Loucy (cell line): ENCODE results near the gene TMPRSS7.

Experiments used
- H2AFZ ChIP-seq: fragments of 200-600 bp; sonication (generic); 2 replicates; pipeline ENCODE4 v1.6.0; 2016; ENCODE audit warnings: antibody characterized with exemption, mild to moderate bottlenecking, low read length, moderate library complexity
- H3F3A ChIP-seq: fragments of 200-600 bp; 2 replicates; pipeline ENCODE4 v1.6.0; 2016; ENCODE audit warnings: antibody characterized with exemption, low read depth, mild to moderate bottlenecking
- H3K27me3 ChIP-seq: fragments of 200-600 bp; sonication (generic); 2 replicates; pipeline ENCODE4 v1.6.1; 2014; ENCODE audit warnings: low read length, mild to moderate bottlenecking; ENCODE audit not compliant: insufficient read depth, poor library complexity, severe bottlenecking
- H3K36me3 ChIP-seq: fragments of 200-600 bp; sonication (generic); 2 replicates; pipeline ENCODE4 v1.6.1; 2016; ENCODE audit warnings: low read length; ENCODE audit not compliant: insufficient read depth
- H3K4me1 ChIP-seq: fragments of 200-600 bp; sonication (generic); 2 replicates; pipeline ENCODE4 v1.5.1; 2014; ENCODE audit warnings: low read length, mild to moderate bottlenecking; ENCODE audit not compliant: insufficient read depth, poor library complexity, severe bottlenecking
- H3K4me2 ChIP-seq: fragments of 200-600 bp; sonication (generic); 2 replicates; pipeline ENCODE4 v1.6.0; 2014; ENCODE audit warnings: antibody characterized with exemption, low read length, low read depth, mild to moderate bottlenecking; ENCODE audit not compliant: poor library complexity, severe bottlenecking
- H3K4me3 ChIP-seq: fragments of 200-600 bp; sonication (generic); 2 replicates; pipeline ENCODE4 v1.5.1; 2014; ENCODE audit warnings: low read length, mild to moderate bottlenecking, mixed read lengths; ENCODE audit not compliant: poor library complexity, severe bottlenecking
- H3K79me2 ChIP-seq: fragments of 200-600 bp; sonication (generic); 2 replicates; pipeline ENCODE4 v1.6.1; 2014; ENCODE audit warnings: low read length; ENCODE audit not compliant: insufficient read depth
- H3K9ac ChIP-seq: fragments of 200-600 bp; sonication (generic); 2 replicates; pipeline ENCODE4 v1.6.0; 2014; ENCODE audit warnings: mild to moderate bottlenecking, low read depth, low read length, moderate library complexity; ENCODE audit not compliant: poor library complexity, severe bottlenecking
- H3K9me2 ChIP-seq: fragments of 200-600 bp; sonication (generic); replicated peaks from 2 replicates; pipeline ENCODE4 v1.6.1; 2016; ENCODE audit warnings: low read depth, low read length, mixed read lengths
- H3K9me3 ChIP-seq: fragments of 200-600 bp; sonication (generic); 2 replicates; pipeline ENCODE4 v1.6.1; 2014; ENCODE audit warnings: mild to moderate bottlenecking, antibody characterized with exemption, low read length, low read depth; ENCODE audit not compliant: insufficient read depth
- H4K20me1 ChIP-seq: fragments of 200-600 bp; sonication (generic); 2 replicates; pipeline ENCODE4 v1.6.0; 2014; ENCODE audit warnings: antibody characterized with exemption, low read length, mild to moderate bottlenecking; ENCODE audit not compliant: insufficient read depth, poor library complexity, severe bottlenecking
- CTCF ChIP-seq: fragments of 200-600 bp; sonication (generic); conservative IDR thresholded peaks from 2 replicates; pipeline ENCODE4 v1.5.1; 2014; ENCODE audit warnings: mild to moderate bottlenecking, antibody characterized with exemption, low read length
- EZH2phosphoT487 ChIP-seq: fragments of 200-600 bp; IDR thresholded peaks from 2 replicates; pipeline ENCODE4 v1.6.1; 2018; ENCODE audit warnings: antibody characterized with exemption, mild to moderate bottlenecking, moderate library complexity, borderline replicate concordance

TMPRSS7 gene

GRCh38 chr3:112017091-112017490, 17.4 kb upstream of the TMPRSS7 start:
- H3K9me3 ChIP-seq, result no peaks in the 10 kb centered on the region
- H2AFZ ChIP-seq, result no peak overlapping the region
- no peak overlapping the region for H3K9ac ChIP-seq
- no peaks in the 10 kb centered on the region for H3K27me3 ChIP-seq
- no peaks in the 10 kb centered on the region for H4K20me1 ChIP-seq
- TF ChIP-seq CTCF (no peak), EZH2phosphoT487 (no peak)
- no peaks in the 10 kb centered on the region for H3K9me2 ChIP-seq
- no peaks in the 10 kb centered on the region for H3K36me3 ChIP-seq
- H3K79me2 ChIP-seq, result no peaks in the 10 kb centered on the region
- H3F3A ChIP-seq, result no peaks in the 10 kb centered on the region
- H3K4me3 ChIP-seq, result no peak overlapping the region
- H3K4me2 ChIP-seq, result no peak overlapping the region
- no peaks in the 10 kb centered on the region for H3K4me1 ChIP-seq

GRCh38 chr3:112018712-112019111, 15.8 kb upstream of the TMPRSS7 start:
- Histone ChIP-seq H4K20me1 (no peaks in the 10 kb centered on the region), H3F3A (no peaks in the 10 kb centered on the region), H3K4me1 (no peaks in the 10 kb centered on the region), H3K9me2 (no peaks in the 10 kb centered on the region), H3K9me3 (no peaks in the 10 kb centered on the region), H3K36me3 (no peaks in the 10 kb centered on the region), H2AFZ (no peak overlapping the region), H3K4me3 (no peak overlapping the region), H3K79me2 (no peaks in the 10 kb centered on the region), H3K27me3 (no peaks in the 10 kb centered on the region), H3K4me2 (no peak overlapping the region), H3K9ac (no peak overlapping the region)
- TF ChIP-seq EZH2phosphoT487 (no peak), CTCF (no peak)

GRCh38 chr3:112019716-112020115, 14.8 kb upstream of the TMPRSS7 start:
- Histone ChIP-seq H3K79me2 (no peaks in the 10 kb centered on the region), H3F3A (no peaks in the 10 kb centered on the region), H3K4me3 (no peak overlapping the region), H3K9me3 (no peaks in the 10 kb centered on the region), H3K4me2 (no peak overlapping the region), H3K4me1 (no peaks in the 10 kb centered on the region), H2AFZ (no peak overlapping the region), H3K36me3 (no peaks in the 10 kb centered on the region), H3K9ac (no peak overlapping the region), H4K20me1 (no peaks in the 10 kb centered on the region), H3K9me2 (no peaks in the 10 kb centered on the region), H3K27me3 (no peaks in the 10 kb centered on the region)
- TF ChIP-seq CTCF (no peak), EZH2phosphoT487 (no peak)
